Upper lobe of left lung (tissue), 6 donors: ENCODE results near the gene PRKG1. TPM values are rescaled to one million over a fixed set of nuclear protein-coding genes. Genes with fewer than 3 reads are reported as not detected.

ENCODE experiments used
- ATAC-seq, 2 donors: fragments of 200-7000 bp; cut with Tn5 transposase; one replicate each; pipeline ENCODE4 v1.9.1; 2022; ENCODE audit warnings: mild to moderate bottlenecking in 2 of 2, moderate library complexity in 2 of 2; ENCODE audit not compliant: low FRiP score in 2 of 2
- DNase-seq, 2 donors: peaks; one replicate each; pipeline ENCODE4 v3.0.0-alpha.2; 2019 to 2020
- H3K27ac ChIP-seq, 4 donors: fragments of 200-600 bp; sonication (generic); one replicate each; pipeline ENCODE4 v1.5.1; 2016 to 2019
- H3K27me3 ChIP-seq, 4 donors: fragments of 200-600 bp; sonication (generic); one replicate each; pipeline ENCODE4 v1.5.1; 2017 to 2019
- H3K36me3 ChIP-seq, 4 donors: fragments of 200-600 bp; sonication (generic); one replicate each; pipeline ENCODE4 v1.5.1; 2016 to 2019
- H3K4me1 ChIP-seq, 4 donors: fragments of 200-600 bp; sonication (generic); one replicate each; pipeline ENCODE4 v1.5.1; 2018 to 2019
- H3K4me3 ChIP-seq, 4 donors: fragments of 200-600 bp; sonication (generic); one replicate each; pipeline ENCODE4 v1.5.1; 2017 to 2019; ENCODE audit warnings: mild to moderate bottlenecking in 2 of 4, moderate library complexity in 1 of 4
- H3K9me3 ChIP-seq, 4 donors: fragments of 200-600 bp; sonication (generic); one replicate each; pipeline ENCODE4 v1.5.1; 2018 to 2019
- EP300 ChIP-seq, 4 donors: sonication (generic); formaldehyde crosslinking; IDR thresholded peaks; one replicate each; pipeline ENCODE4 v1.5.1; 2017; ENCODE audit warnings: antibody characterized with exemption in 4 of 4, control low read depth in 2 of 4
- POLR2A ChIP-seq, 4 donors: fragments of 450-650 bp; IDR thresholded peaks; one replicate each; pipeline ENCODE4 v1.5.1; 2016 to 2017; ENCODE audit warnings: antibody characterized with exemption in 4 of 4, mild to moderate bottlenecking in 2 of 4
- POLR2AphosphoS5 ChIP-seq, 2 donors: sonication (generic); formaldehyde crosslinking; IDR thresholded peaks; one replicate each; pipeline ENCODE4 v1.5.1; 2017; ENCODE audit warnings: antibody characterized with exemption in 2 of 2
- WGBS, 2 donors: methylation state at CpG; one replicate each; pipeline ENCODE4 v1.1.5; 2017 to 2018; 5-methylcytosine and 5-hydroxymethylcytosine counted together
- total RNA-seq, 6 donors: library from RNA; depleted of rRNA in 4 of 6; stranded (reverse); fragments of >200 nt in 4 of 6; gene quantifications; one replicate each; pipeline versions ENCODE4 v1.1.0 to v1.2.1, GENCODE V29; 2016 to 2021
- TF ChIP-seq, protein P1 (sequence below), 6 experiments: fragments of 450-650 bp in 4 of 6; fragments of 200-600 bp in 2 of 6; sonication (generic) in 2 of 6; IDR thresholded peaks; one replicate each; pipeline ENCODE4 v1.5.1; 2016 to 2019; ENCODE audit warnings: antibody characterized with exemption in 6 of 6
- donor health status: DM: no; HTN: no; CAD: no; lungs with moderate emphysema.
- donor health status: DM: no; HTN: yes; CAD: no; lungs with severe emphysema.

Gene PRKG1
- total RNA-seq, 6 donors from 2014 or later, result 12.9 to 43.0 (median 25.0) TPM

DNA sequence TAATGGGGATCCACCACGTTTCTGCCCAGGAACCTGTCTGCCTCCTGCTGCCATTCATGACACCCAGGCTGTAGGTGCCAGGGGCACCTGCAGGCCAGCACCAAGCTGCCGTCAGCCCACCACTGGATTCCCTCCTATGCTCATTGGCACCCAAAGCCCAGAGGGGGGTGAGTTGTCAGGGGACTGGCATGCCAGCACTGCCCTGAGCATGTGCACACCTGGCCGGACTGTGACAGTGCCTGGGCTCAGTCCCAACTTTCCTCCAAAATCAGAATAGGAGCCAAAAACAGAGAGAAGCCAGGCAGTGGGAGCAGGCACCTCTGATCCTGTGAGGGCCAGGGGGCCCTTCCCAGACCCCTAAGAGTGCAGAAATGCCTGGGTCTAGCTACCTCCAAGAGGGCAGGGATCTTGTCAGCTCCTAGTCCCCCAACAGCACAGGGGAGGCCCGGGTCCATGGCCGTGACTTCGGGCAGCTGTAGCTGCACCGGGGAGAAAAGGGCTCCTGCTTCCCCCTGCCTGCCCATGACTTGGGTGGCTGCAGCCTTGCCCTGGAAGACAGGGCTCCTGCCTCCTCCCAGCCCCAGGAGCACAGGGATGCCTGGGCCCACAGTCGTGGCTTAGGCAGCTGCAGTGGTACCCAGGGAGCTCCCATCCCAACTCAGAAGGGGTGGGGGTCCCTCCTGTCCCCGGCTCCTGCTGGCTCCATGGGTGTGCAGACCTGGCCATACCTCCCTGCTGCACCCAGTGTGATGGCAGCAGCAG, 990.0 kb downstream of the PRKG1 start:
- ATAC-seq (peak; percentile 14 to 66), DNase-seq (peak in 1 of 2 donors; percentile 36)
- no peak overlapping the region for H3K27ac ChIP-seq
- TF ChIP-seq, protein P1, sequence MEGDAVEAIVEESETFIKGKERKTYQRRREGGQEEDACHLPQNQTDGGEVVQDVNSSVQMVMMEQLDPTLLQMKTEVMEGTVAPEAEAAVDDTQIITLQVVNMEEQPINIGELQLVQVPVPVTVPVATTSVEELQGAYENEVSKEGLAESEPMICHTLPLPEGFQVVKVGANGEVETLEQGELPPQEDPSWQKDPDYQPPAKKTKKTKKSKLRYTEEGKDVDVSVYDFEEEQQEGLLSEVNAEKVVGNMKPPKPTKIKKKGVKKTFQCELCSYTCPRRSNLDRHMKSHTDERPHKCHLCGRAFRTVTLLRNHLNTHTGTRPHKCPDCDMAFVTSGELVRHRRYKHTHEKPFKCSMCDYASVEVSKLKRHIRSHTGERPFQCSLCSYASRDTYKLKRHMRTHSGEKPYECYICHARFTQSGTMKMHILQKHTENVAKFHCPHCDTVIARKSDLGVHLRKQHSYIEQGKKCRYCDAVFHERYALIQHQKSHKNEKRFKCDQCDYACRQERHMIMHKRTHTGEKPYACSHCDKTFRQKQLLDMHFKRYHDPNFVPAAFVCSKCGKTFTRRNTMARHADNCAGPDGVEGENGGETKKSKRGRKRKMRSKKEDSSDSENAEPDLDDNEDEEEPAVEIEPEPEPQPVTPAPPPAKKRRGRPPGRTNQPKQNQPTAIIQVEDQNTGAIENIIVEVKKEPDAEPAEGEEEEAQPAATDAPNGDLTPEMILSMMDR (IDR thresholded peaks at IDR 0.05), result no peak
- no peak for TF ChIP-seq EP300 (IDR thresholded peaks at IDR 0.05)
- no peak for TF ChIP-seq POLR2A (IDR thresholded peaks at IDR 0.05)
- no peak for TF ChIP-seq POLR2AphosphoS5 (IDR thresholded peaks at IDR 0.05)
- no peaks in the 10 kb centered on the region for H3K27me3 ChIP-seq
- WGBS, 2 donors, result 91 to 100% methylated on average over 2 to 9 of the region's 9 CpGs
- no peaks in the 10 kb centered on the region for H3K4me1 ChIP-seq
- no peak overlapping the region for H3K4me3 ChIP-seq
- H3K36me3 ChIP-seq, result no peaks in the 10 kb centered on the region
- no peaks in the 10 kb centered on the region for H3K9me3 ChIP-seq

DNA sequence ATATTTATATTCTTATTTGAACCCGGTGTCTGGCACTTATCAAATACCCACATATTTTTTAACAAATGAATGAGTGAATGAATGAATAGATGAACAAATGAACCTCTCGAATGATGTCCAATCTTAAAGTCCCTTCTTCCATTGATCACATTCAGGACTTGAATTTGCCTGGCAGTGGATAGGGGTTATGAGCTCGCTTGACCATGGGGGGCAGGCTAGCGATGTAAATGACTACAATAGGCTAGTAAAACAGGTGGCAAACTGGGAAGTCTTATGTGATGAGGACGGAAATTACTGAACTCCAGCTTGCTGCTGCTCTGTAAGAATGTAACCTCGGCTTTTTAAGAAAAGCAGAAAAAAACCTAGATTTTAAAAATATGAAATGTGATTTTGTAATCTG, 992.1 kb downstream of the PRKG1 start:
- WGBS, 2 donors, result 90 to 92% methylated on average over 6 of the region's 6 CpGs
- DNase-seq (no peak), ATAC-seq (no peak)
- Histone ChIP-seq H3K27ac (no peak overlapping the region), H3K9me3 (no peaks in the 10 kb centered on the region), H3K4me1 (no peaks in the 10 kb centered on the region), H3K4me3 (no peak overlapping the region), H3K27me3 (no peaks in the 10 kb centered on the region), H3K36me3 (no peaks in the 10 kb centered on the region)
- TF ChIP-seq POLR2AphosphoS5 (IDR thresholded peaks at IDR 0.05) (no peak), EP300 (IDR thresholded peaks at IDR 0.05) (no peak), POLR2A (IDR thresholded peaks at IDR 0.05) (no peak)
- TF ChIP-seq, protein P1 (IDR thresholded peaks at IDR 0.05), result no peak

DNA sequence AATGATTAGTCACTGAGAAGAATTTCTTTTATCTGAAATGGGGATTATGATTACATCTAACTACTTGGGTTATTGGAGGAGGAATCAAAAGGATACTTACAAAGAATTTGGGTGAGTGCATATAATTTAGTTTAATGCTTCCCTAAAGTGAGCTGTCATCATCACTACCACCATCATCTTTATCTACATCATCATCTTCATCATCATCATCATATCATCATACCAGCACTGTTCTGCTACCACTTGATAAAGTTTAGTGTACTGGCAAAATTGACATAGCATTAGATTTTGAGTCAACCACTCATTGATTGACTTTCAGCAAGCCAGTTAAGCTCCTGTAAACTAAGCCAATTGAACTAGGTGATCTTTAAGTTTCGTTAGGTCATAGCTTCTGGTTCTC, 994.2 kb downstream of the PRKG1 start:
- Histone ChIP-seq H3K36me3 (no peaks in the 10 kb centered on the region), H3K27me3 (no peaks in the 10 kb centered on the region), H3K27ac (no peak overlapping the region), H3K4me1 (no peaks in the 10 kb centered on the region), H3K9me3 (no peaks in the 10 kb centered on the region), H3K4me3 (no peak overlapping the region)
- no peak for DNase-seq
- ATAC-seq, result no peak
- TF ChIP-seq, protein P1 (IDR thresholded peaks at IDR 0.05), result no peak
- no peak for TF ChIP-seq POLR2AphosphoS5 (IDR thresholded peaks at IDR 0.05)
- TF ChIP-seq EP300 (IDR thresholded peaks at IDR 0.05), result no peak
- TF ChIP-seq POLR2A (IDR thresholded peaks at IDR 0.05), result no peak
- WGBS, 2 donors, result 92 to 95% methylated on average over 1 of the region's 1 CpG

DNA sequence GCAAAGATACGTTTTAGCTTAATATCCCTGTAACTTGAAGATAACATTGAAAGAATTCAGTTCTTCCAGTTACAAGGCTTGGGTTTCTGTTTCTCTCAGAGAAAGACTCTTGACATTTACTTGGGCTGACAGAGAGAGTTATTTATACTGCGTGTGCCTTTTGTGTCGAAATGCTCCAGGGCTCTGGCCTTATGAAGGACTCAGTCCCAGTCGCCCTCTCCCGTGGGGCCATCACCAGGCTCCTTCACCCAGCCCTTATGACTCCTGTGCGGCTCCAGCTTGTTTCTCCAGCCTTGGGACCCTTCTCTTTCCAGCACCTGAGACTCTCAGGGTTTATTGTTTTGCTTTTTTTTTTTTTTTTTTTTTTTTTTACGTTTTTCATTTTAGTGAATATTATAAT, 997.5 kb downstream of the PRKG1 start:
- no peaks in the 10 kb centered on the region for H3K9me3 ChIP-seq
- H3K27me3 ChIP-seq, result no peaks in the 10 kb centered on the region
- no peak for TF ChIP-seq EP300 (IDR thresholded peaks at IDR 0.05)
- TF ChIP-seq, protein P1 (IDR thresholded peaks at IDR 0.05), result no peak
- TF ChIP-seq POLR2A (IDR thresholded peaks at IDR 0.05), result no peak
- no peak for TF ChIP-seq POLR2AphosphoS5 (IDR thresholded peaks at IDR 0.05)
- DNase-seq (no peak), ATAC-seq (no peak)
- H3K27ac ChIP-seq, result no peak overlapping the region
- no peak overlapping the region for H3K4me3 ChIP-seq
- no peaks in the 10 kb centered on the region for H3K4me1 ChIP-seq
- H3K36me3 ChIP-seq, result no peaks in the 10 kb centered on the region
- WGBS, 2 donors, result 83 to 86% methylated on average over 7 of the region's 7 CpGs

DNA sequence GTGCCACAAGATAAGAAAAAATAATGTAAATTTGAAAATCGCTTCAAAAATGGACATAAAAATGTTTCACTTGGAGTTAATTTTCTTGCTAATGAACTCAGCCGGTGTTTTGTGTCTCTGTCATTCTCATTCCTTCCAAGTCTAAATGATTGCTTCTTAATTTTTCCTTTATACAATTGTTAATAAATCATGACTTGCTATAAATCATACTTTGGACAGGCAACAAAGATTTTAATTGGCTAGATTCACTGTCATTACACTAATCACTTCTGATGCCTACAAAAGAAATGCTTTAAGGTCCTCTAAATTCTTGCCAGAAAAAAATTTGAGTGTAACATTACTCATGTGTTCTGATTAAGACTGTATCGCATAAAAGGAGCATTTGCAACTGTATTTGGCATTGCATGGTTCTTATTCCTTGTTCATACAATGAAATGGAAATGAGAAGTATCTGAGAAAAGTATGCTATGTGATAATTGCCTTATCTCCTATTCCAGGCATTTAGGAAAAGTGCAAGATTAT, 1000.3 kb downstream of the PRKG1 start:
- no peaks in the 10 kb centered on the region for H3K9me3 ChIP-seq
- no peak for TF ChIP-seq POLR2AphosphoS5 (IDR thresholded peaks at IDR 0.05)
- TF ChIP-seq, protein P1 (IDR thresholded peaks at IDR 0.05), result no peak
- TF ChIP-seq POLR2A (IDR thresholded peaks at IDR 0.05), result no peak
- TF ChIP-seq EP300 (IDR thresholded peaks at IDR 0.05), result no peak
- no peak for ATAC-seq
- H3K36me3 ChIP-seq, result no peaks in the 10 kb centered on the region
- no peak overlapping the region for H3K27ac ChIP-seq
- H3K27me3 ChIP-seq, result no peaks in the 10 kb centered on the region
- no peaks in the 10 kb centered on the region for H3K4me1 ChIP-seq
- 75 to 76% methylated on average over 3 of the region's 3 CpGs for WGBS, 2 donors
- H3K4me3 ChIP-seq, result no peak overlapping the region
- DNase-seq, result no peak
